Epithelial cell of alveolus of lung (primary cell): ENCODE measurements around the gene FAM24A. TPM values are rescaled to one million over a fixed set of nuclear protein-coding genes. Genes with fewer than 3 reads are reported as not detected.

Experiments
- total RNA-seq: library from RNA; depleted of rRNA; stranded (reverse); fragments of >200 nt; gene quantifications from 2 replicates; pipeline ENCODE4 v1.2.1, GENCODE V29; 2015

Gene FAM24A, protein sequence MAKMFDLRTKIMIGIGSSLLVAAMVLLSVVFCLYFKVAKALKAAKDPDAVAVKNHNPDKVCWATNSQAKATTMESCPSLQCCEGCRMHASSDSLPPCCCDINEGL
- total RNA-seq, result not detected in 2 replicates

GRCh38 chr10:122910310-122910709 lies at the start of gene FAM24A:
Gene FAM24A, plus strand, starts transcription at chr10:122910610. Its CDS starts 1,025 bp downstream, at chr10:122911635.

DNA sequence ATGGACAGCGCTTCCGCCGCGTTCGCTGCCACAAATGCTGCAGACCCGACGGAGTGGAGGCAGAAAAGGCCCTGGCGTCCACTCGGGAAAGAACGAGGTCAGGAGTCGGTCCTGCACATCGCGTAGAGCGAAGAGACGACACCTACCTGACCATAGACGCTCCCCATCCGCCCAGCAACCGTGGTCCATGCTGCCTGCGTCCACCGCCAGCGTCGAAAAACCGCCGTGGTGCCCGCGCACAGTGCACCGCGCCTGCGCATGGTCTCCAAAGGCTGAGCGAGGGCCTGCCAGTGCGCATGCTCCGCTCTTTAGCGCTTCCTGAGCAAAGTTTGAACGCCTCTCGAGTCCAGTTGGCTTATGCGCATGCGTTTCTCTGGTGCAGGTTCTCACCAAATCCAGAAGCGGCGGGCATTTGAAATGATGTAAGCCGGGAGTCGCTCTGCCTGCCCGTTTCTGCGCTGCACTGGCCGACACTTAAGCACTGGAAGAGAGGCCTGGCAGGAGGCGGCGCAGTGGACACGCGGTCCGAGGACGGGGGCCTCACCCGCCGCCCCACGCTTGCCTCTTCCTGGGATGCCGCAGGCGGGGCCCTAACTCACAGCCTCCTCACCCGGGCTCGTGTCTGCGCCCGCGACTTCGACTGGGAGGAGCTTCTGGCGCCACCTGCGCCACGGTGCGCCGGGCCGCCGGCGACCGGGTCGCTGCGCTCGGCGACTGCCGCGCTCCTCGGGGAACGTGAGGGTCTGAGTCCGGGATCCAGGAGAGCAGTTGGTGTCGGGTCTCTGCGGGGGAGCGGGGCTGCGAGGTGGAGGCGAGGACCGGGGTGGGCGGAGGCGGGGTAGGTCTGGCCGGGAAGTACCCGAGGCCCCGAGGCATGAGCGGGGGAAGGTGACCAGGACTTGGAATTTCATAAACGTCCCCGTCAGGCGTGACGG lies 30.8 kb upstream of the FAM24A start, which contains the start of gene FAM24B:
Gene FAM24B, minus strand, starts transcription at position 243 of the 935 bp plus-strand sequence. CDS start 29,066 bp downstream, outside the sequence.

DNA sequence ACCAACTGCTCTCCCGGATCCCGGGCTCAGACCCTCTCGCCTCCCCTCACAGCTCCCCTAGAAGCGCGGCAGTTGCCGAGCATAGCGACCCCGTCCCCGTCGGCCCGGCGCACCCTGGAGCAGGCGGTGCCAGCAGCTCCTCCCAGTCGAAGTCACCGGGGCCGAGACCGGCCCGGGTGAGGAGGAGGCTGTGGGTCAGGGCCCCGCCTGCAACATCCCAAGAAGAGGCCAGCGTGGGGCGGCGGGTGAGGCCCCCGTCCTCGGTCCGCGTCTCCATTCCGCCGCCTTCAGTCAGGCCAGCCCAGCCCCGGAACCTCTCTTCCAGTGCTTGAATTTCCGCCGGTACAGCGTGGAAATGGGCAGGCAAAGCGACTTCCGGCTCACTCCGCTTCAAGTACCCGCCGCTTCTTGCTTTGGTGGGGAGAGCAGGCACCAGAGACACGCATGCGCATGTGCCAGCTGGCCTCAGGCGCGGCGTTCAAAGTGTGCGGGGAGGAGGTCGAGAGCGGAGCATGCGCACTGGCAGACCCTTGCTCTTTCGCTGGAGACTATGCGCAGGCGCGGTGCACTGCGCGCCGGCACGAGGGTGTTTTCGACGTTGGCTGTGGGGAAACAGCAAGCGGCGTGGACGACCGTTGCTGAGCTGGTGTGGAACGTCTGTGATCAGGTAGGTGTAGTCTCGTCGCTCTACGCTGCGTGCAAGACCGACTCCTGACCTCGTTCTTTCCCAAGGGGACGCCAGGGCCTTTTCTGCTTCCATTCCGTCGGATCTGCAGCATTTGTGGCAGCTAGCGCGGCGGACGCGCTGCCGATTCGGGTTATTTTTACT lies 43.7 kb downstream of the FAM24A start, which contains the start of gene C10orf88:
Gene C10orf88, minus strand, starts transcription at position 326 of the 829 bp plus-strand sequence. Its CDS starts 49 bp downstream, at position 277.

Other genes with a start within 250 kb of the FAM24A start
- gene C10orf120, start 210.8 kb upstream of the FAM24A start, total RNA-seq, result not detected in 2 replicates
- 0.08 and 0.13 TPM in 2 replicates for gene CUZD1, start 64.8 kb upstream of the FAM24A start, total RNA-seq
- 2.2 and 2.8 TPM in 2 replicates for gene FAM24B, start 31.0 kb upstream of the FAM24A start, total RNA-seq
- gene C10orf88, start 43.6 kb downstream of the FAM24A start, total RNA-seq, result 5.1 and 6.1 TPM in 2 replicates
- 4.9 and 5.7 TPM in 2 replicates for gene PSTK, start 69.8 kb downstream of the FAM24A start, total RNA-seq
- 1.9 and 7.7 TPM in 2 replicates for gene IKZF5, start 98.2 kb downstream of the FAM24A start, total RNA-seq
- gene ACADSB, start 98.4 kb downstream of the FAM24A start, total RNA-seq, result 2.8 and 6.1 TPM in 2 replicates
- gene HMX3, start 225.4 kb downstream of the FAM24A start, total RNA-seq, result not detected in 2 replicates
- not detected in 2 replicates for gene HMX2, start 237.5 kb downstream of the FAM24A start, total RNA-seq
- 116 and 131 TPM in 2 replicates for gene BUB3, start 243.8 kb downstream of the FAM24A start, total RNA-seq